ENCODE measurements around the gene SLIT1.

- TF ChIP-seq CTCF (IDR thresholded peaks at IDR 0.05; ENCODE audit: poor library complexity, severe bottlenecking) (no peak), EZH2 (IDR thresholded peaks at IDR 0.05; ENCODE audit: borderline replicate concordance, insufficient read depth, low read length, poor library complexity, severe bottlenecking) (no peak), REST (IDR thresholded peaks at IDR 0.05; ENCODE audit: borderline replicate concordance) (no peak), POLR2AphosphoS5 (IDR thresholded peaks at IDR 0.05) (no peak), RAD21 (conservative IDR thresholded peaks at IDR 0.05) (no peak), MXI1 (conservative IDR thresholded peaks at IDR 0.05; ENCODE audit: poor library complexity, severe bottlenecking) (no peak)
Observed at GRCh38 chr10:97003804-97004201, 182.0 kb downstream of the SLIT1 start.

Measured in neural cell (in vitro differentiated cells).